Endothelial cell of umbilical vein (primary cell): ENCODE data around the gene MANBA. TPM values are rescaled to one million over a fixed set of nuclear protein-coding genes. Genes with fewer than 3 reads are reported as not detected.

Experiments used
- BruUV-seq: library from RNA; stranded (reverse); fragments of 400-500 nt; replicated peaks from 2 replicates; lab custom pipeline; 2021; lab: Mats Ljungman, UMichigan
- CTCF ChIA-PET: fragments of 300-600, 350-600 bp; sonication (Branson Sonifier 250); formaldehyde crosslinking; loops from one replicate; lab custom pipeline; 2021; ENCODE audit warnings: antibody characterized with exemption, inconsistent platforms; lab: Charles Lee
- POLR2A ChIA-PET: fragments of 300-600, 350-600 bp; sonication (Branson Sonifier 250); formaldehyde crosslinking; loops from one replicate; lab custom pipeline; 2021; ENCODE audit warnings: antibody characterized with exemption, inconsistent platforms; lab: Charles Lee
- DNase-seq: peaks from one replicate; pipeline ENCODE4 v3.0.0-alpha.2; 2011; ENCODE audit warnings: low read depth, low spot score
- FAIRE-seq: peaks from 2 replicates; lab custom pipeline; 2011; peaks lifted over from hg19 to GRCh38; lab: Jason Lieb, UNC
- H2AFZ ChIP-seq: 2 replicates; pipeline ENCODE4 v1.6.0; 2012; ENCODE audit warnings: low read depth, low read length, control low read depth, inconsistent platforms
- H3K27ac ChIP-seq: 2 replicates; pipeline ENCODE4 v1.5.1; 2011; ENCODE audit warnings: low read depth, mild to moderate bottlenecking, control low read depth, low read length, moderate library complexity; ENCODE audit not compliant: insufficient read depth
- H3K27me3 ChIP-seq, 2 experiments: 2 replicates each; pipeline versions ENCODE4 v1.6.0 to v1.6.1; 2011; ENCODE audit warnings: low read length in 2 of 2, mixed read lengths in 1 of 2; ENCODE audit not compliant: control insufficient read depth in 2 of 2, insufficient read depth in 2 of 2
- H3K36me3 ChIP-seq, 2 experiments: 2 replicates in 1 of 2; 3 replicates in 1 of 2; pipeline ENCODE4 v1.5.1; 2011; ENCODE audit warnings: low read length in 2 of 2, mild to moderate bottlenecking in 1 of 2, moderate library complexity in 1 of 2; ENCODE audit not compliant: control insufficient read depth in 2 of 2, insufficient read depth in 2 of 2; ENCODE audit errors: extremely low read depth in 1 of 2
- H3K4me1 ChIP-seq: 3 replicates; pipeline ENCODE4 v1.5.1; 2011; ENCODE audit warnings: mild to moderate bottlenecking, low read length; ENCODE audit not compliant: control insufficient read depth, insufficient read depth; ENCODE audit errors: extremely low read depth
- H3K4me2 ChIP-seq: 2 replicates; pipeline ENCODE4 v1.6.1; 2011; ENCODE audit warnings: low read length, control low read depth, mixed read lengths; ENCODE audit not compliant: insufficient read depth
- H3K4me3 ChIP-seq, 3 experiments: fragments of 200-600 bp in 1 of 3; sonication (generic), shearing (Covaris generic) in 1 of 3; replicated peaks in 1 of 3; 2 replicates each; pipeline ENCODE4 v1.5.1; 2011 to 2016; ENCODE audit warnings: control low read depth in 3 of 3, low read length in 3 of 3, mild to moderate bottlenecking in 2 of 3, inconsistent platforms in 1 of 3, low read depth in 1 of 3, moderate library complexity in 1 of 3; ENCODE audit not compliant: insufficient read depth in 1 of 3
- H3K79me2 ChIP-seq: 2 replicates; pipeline ENCODE4 v1.6.0; 2012; ENCODE audit warnings: low read length, inconsistent platforms; ENCODE audit not compliant: control insufficient read depth, insufficient read depth
- H3K9ac ChIP-seq: replicated peaks from 2 replicates; pipeline ENCODE3; 2011; ENCODE audit warnings: low read length, control low read depth; ENCODE audit not compliant: insufficient read depth; ENCODE audit errors: extremely low read depth
- H3K9me1 ChIP-seq: replicated peaks from 3 replicates; pipeline ENCODE4 v1.6.0; 2011; ENCODE audit warnings: mild to moderate bottlenecking, low read length; ENCODE audit not compliant: control insufficient read depth, insufficient read depth; ENCODE audit errors: extremely low read depth
- H3K9me3 ChIP-seq: replicated peaks from 2 replicates; pipeline ENCODE4 v1.5.1; 2012; ENCODE audit warnings: low read length, inconsistent platforms; ENCODE audit not compliant: control insufficient read depth, insufficient read depth
- H4K20me1 ChIP-seq: replicated peaks from 2 replicates; pipeline ENCODE3; 2011; ENCODE audit warnings: mild to moderate bottlenecking, low read length; ENCODE audit not compliant: control insufficient read depth, insufficient read depth; ENCODE audit errors: extremely low read depth
- CTCF ChIP-seq, 2 donors: IDR thresholded peaks; 1 replicate in 1 of 2; 2 replicates in 1 of 2; pipeline ENCODE4 v1.5.1; 2011; ENCODE audit warnings: low read length in 2 of 2, mild to moderate bottlenecking in 2 of 2, moderate library complexity in 2 of 2, control low read depth in 1 of 2, inconsistent platforms in 1 of 2, low read depth in 1 of 2; ENCODE audit not compliant: insufficient read depth in 1 of 2; ENCODE audit errors: extremely low read depth in 1 of 2
- EZH2 ChIP-seq: IDR thresholded peaks from 2 replicates; pipeline ENCODE4 v1.6.1; 2012; ENCODE audit warnings: borderline replicate concordance, low read depth, mild to moderate bottlenecking, moderate library complexity, low read length, inconsistent platforms; ENCODE audit not compliant: severe bottlenecking
- FOS ChIP-seq: IDR thresholded peaks from 2 replicates; pipeline ENCODE4 v1.6.1; 2011; ENCODE audit warnings: mild to moderate bottlenecking, low read length, moderate library complexity, borderline replicate concordance; ENCODE audit not compliant: insufficient read depth
- GATA2 ChIP-seq: IDR thresholded peaks from 2 replicates; pipeline ENCODE4 v1.7.0; 2011; ENCODE audit warnings: low read depth, mild to moderate bottlenecking, moderate library complexity, mixed read lengths, low read length; ENCODE audit not compliant: insufficient read length, insufficient read depth
- JUN ChIP-seq: IDR thresholded peaks from 2 replicates; pipeline ENCODE4 v1.6.1; 2011; ENCODE audit warnings: borderline replicate concordance, low read depth; ENCODE audit not compliant: insufficient read length, insufficient read depth
- MAX ChIP-seq: IDR thresholded peaks from 2 replicates; pipeline ENCODE4 v1.6.1; 2011; ENCODE audit not compliant: insufficient read depth, insufficient read length
- MYC ChIP-seq: IDR thresholded peaks from one replicate; pipeline ENCODE4 v1.6.1; 2011; ENCODE audit warnings: mild to moderate bottlenecking, low read depth, low read length
- POLR2A ChIP-seq: IDR thresholded peaks from 2 replicates; pipeline ENCODE4 v1.6.1; 2012; ENCODE audit warnings: low read depth, mild to moderate bottlenecking, control low read depth, low read length
- POLR2AphosphoS5 ChIP-seq: IDR thresholded peaks from 2 replicates; pipeline ENCODE4 v1.6.1; 2012; ENCODE audit warnings: low read depth, mild to moderate bottlenecking, control low read depth, low read length, moderate library complexity; ENCODE audit not compliant: insufficient read depth
- dilution Hi-C: fragments of 300-500 bp; cut with MboI; formaldehyde crosslinking; loops from one replicate; pipeline ENCODE4 v1.15.0; 2019; ENCODE audit warnings: low sequenced_read_pairs; ENCODE audit not compliant: extremely low pct_ligation_motif_present
- intact Hi-C: fragments of 100-400 bp; cut with micrococcal nuclease; formaldehyde crosslinking; loops from one replicate; pipeline ENCODE4 v1.10.0; 2022
- polyA plus RNA-seq, 4 experiments: library from polyadenylated mRNA; depleted of rRNA in 3 of 4; stranded (reverse) in 3 of 4; unstranded in 1 of 4; fragments of >200 nt; gene quantifications; 2 replicates each; pipeline versions ENCODE4 v1.2.1 to v1.2.3, GENCODE V29; 2011 to 2012; ENCODE audit warnings: missing spikeins in 1 of 4
- total RNA-seq: library from RNA; stranded (reverse); gene quantifications from 2 replicates; pipeline ENCODE4 v1.2.3, GENCODE V29; 2021

The MANBA gene
- total and polyA plus RNA-seq, 2 donors (not counting 3 experiments of a cell fraction or from before 2014, with no cell fraction given) = 5.6 to 7.7 TPM

GRCh38 chr4:102696758-102697157, 64.0 kb downstream of the MANBA start:
- no peaks in the 10 kb centered on the region for H3K27me3 ChIP-seq
- H3K9me1 ChIP-seq = no peaks in the 10 kb centered on the region
- intact Hi-C loops = no loop called here
- H3K4me1 ChIP-seq = no peaks in the 10 kb centered on the region
- TF ChIP-seq GATA2 (no peak), CTCF (IDR thresholded peaks at IDR 0.05; ENCODE audit: extremely low read depth in 1 of 2, insufficient read depth in 1 of 2, low read depth in 1 of 2, low read length in 2 of 2) (no peak), JUN (no peak), POLR2AphosphoS5 (no peak), FOS (no peak), MAX (no peak), MYC (no peak), EZH2 (no peak), POLR2A (no peak)
- no TSS peak for BruUV-seq
- FAIRE-seq = no peak
- H3K4me2 ChIP-seq = no peak overlapping the region
- ChIA-PET CTCF (interaction anchor here (1.3 kb wide), 1 partner anchor 76 kb away, joined by 4 read pairs; no protein-coding TSS in a partner anchor), POLR2A (no interaction called here)
- dilution Hi-C loops = no loop called here
- no peaks in the 10 kb centered on the region for H3K79me2 ChIP-seq
- H4K20me1 ChIP-seq = no peaks in the 10 kb centered on the region
- no peak for DNase-seq
- no peak overlapping the region for H3K9ac ChIP-seq
- H3K4me3 ChIP-seq = no peak overlapping the region
- no peak overlapping the region for H2AFZ ChIP-seq
- H3K9me3 ChIP-seq = no peaks in the 10 kb centered on the region
- H3K27ac ChIP-seq = no peak overlapping the region
- no peaks in the 10 kb centered on the region for H3K36me3 ChIP-seq
